GM21528 (cell line): ENCODE data around the gene RAB19.
"Not testable (repeated sequence)": the region's sequence is repeated elsewhere in the genome, so short reads cannot be mapped to it uniquely, and the experiment has no call there.

Source experiments
- ATAC-seq: cut with Tn5 transposase; IDR thresholded peaks from one replicate; pipeline ENCODE4 v1.9.1; 2021; ENCODE audit warnings: mild to moderate bottlenecking, moderate library complexity; ENCODE audit not compliant: unreplicated experiment, low FRiP score

RAB19 gene

DNA sequence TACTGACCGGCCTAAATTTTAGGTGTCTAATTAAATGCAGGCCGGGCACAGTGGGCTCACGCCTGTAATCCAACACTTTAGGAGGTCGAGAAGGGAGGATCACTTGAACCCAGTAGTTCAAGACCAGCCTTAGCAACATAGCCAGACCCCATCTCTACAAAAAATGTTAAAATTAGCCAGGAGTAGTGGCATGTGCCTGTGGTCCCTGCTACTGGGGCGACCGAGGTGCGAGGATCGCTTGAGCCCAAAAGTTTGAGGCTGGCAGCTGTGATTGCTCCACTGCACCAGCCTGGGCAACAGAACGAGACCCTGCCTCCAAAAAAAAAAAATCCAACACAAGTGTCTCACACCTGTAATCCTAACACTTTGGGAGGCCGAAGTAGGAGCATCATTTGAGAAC lies 5.0 kb upstream of the RAB19 start:
- ATAC-seq, result no peak

DNA sequence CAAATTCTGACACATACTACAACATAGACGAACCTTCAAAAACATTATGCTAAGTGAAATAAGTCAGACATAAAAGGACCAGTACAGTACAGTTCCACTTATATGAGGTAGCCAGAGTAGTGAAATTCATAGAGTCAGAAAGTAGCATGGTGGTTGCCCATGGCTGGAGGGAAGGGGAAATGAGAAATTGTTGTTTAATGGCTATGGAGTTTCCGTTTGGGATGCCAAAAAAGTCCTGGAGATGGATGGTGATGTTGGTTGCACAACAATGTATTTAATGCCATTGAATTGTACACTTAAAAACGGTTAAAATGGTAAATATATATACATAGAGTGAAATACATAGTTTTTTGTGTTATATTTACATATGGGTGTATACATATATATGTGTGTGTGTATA lies 3.5 kb upstream of the RAB19 start:
- no peak for ATAC-seq

DNA sequence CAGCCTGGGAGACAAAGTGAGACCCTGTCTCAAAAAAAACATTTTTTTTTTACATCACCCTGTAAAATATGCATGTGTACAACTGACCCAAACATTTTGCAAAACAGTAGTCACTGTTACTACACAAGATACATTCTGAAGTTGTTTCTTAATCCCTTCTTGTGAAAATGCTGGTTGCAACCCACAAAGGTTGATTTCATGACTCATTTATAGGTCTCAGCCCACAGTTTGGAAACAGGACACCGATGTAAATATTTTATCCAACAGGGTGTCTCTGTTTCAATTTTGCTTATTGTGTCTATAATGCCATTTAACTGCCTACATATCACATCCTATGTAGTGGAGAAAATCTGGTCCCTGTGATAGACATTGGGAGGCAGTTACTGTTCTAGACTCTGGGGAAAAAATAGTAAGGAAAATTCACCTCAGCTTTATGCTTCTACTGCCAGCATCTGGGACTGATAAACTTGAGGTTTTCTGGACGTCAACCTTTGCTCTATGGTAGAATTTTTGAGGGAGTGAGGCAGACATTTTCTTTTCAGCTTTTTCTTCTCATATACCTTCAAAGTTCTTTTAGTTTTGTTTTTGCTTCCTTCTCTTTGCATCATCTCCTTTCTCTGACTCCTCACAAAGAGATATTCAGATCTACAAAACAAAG lies 1.6 kb upstream of the RAB19 start:
- ATAC-seq, result no peak

DNA sequence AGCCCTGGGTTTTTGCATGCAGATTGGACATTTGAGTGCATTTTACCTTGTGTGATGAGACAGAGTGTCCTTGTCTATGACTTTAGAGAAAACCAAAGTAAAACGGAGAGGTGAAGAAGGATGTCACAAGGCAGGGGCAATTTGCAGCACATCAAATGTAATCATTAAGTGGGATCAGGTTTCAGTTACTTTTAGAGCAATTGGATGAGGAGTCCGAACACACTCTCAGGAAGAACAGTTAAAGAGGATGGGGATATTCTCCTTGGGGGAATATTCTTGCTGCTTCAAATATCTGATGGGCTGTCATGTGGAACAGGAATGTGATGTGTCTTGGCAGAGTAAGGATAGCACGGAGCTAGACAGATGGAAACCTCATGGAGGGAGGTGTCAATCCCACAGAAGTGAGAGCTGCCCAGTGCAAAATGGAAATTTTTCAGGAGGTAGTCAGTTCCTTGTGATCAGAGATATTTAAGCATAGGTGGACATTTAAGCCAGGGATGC lies 757 bp downstream of the RAB19 start:
- no peak for ATAC-seq

DNA sequence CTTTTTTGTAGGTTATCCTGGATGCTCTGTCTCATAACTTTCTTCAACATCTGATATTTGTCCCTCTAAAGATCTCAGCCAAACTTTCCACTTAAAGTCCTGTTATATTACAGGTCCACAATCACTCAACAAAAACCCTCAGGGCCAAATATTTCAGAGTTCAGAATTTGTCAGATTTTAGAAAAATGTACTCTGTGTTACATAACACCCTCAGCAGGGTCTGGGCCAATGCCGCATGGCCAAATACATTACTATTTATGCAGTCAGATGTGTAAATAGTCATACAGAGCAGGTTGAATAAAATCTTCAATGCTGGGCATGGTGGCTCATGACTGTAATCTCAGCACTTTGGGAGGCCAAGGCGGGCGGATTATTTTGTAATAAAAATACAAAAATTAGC lies 11.5 kb downstream of the RAB19 start:
- no peak for ATAC-seq

DNA sequence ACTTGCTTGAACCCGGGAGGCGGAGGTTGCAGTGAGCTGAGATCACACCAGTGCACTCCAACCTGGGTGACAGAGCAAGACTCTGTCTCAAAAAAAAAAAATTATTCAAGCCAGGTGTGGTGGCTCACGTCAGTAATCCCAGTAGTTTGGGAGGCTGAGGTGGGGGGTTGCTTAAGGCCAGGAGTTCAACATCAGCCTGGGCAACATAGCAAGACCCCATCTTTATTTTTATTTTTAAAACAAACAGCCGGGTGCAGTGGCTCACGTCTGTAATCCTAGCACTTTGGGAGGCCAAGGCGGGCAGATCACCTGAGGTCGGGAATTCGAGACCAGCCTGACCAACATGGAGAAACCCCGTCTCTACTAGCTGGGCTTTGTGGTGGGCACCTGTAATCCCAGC lies 12.0 kb downstream of the RAB19 start:
- not testable (repeated sequence) for ATAC-seq

DNA sequence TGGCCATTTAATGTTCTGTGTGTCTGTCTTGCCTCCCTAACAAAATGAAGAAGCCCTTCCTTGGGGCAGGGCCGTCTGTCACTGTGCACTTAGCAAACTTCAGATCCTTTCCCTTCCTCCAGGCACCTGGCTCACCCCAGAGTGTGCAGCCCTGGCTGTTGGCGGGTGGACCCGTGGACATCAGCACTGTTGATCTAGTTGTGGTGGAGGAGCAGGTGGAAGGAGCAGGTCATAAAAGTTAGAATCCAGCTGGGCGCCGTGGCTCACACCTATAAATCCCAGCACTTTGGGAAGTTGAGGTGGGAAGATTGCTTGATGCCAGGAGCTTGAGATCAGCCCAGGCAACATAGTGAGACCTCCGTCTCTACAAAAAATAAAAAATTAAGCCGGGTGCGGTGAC lies 12.7 kb downstream of the RAB19 start:
- no peak for ATAC-seq

DNA sequence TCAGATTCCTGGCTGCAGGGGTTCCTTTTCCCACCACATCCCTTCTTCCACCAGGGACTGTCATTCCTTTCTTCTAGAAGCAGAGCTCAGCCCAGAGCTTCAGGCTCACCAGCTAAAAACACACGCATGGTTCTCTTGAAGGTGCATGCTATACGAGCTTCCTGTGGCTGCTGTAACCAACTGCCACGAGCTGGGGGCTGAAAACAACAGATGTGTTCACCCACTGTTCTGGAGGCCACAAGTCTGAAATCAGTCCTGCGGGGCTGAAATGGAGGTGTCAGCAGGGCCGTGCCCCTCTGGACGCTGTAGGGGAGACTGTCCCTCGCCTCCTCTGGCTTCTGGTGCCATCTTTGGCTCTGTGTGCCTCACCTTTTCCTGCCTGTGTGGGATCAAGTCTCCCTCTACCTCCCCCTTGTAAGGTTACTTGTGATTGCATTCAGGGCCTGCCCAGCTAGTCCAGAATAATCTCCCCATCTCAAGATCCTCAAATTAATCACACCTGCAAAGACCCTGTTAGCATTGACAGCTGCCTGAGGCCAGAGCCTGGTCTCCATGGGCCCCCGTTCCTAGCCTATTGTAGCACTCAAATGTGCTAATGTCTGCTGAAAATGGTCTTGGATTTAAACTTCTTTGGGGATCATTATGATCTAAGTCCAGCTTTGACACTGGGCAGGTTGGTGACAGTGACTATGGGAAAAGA lies 13.7 kb downstream of the RAB19 start:
- no peak for ATAC-seq

DNA sequence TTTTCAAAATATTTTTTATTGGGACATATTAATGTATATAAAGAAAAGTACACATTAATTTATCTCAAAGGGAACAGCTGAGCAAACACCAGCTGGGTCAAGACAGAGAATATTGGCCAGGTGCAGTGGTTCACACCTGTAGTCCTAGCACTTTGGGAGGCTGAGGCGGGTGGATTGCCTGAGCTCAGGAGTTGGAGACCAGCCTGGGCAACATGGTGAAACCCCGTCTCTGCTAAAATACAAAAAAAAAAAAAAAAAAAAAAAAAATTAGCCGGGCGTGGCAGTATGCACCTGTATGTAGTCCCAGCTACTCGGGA lies 14.3 kb downstream of the RAB19 start:
- not testable (repeated sequence) for ATAC-seq

DNA sequence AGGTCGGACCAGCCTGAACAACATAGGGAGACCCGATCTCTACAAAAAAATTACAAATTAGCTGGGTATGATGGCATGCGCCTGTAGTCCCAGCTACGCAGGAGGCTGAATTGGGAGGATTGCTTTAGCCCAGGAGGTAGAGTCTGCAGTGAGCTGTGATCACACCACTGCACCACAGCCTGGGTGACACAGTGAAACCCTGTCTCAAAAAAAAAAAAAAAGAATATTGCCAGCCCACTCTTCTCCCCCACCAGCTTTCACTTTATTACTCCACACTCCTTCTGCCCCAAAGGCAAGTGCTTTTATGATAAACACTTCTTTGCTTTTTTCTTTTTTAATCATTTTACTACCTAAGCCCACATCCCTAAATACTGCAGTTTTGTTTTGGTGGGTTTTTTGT lies 14.8 kb downstream of the RAB19 start:
- no peak for ATAC-seq

DNA sequence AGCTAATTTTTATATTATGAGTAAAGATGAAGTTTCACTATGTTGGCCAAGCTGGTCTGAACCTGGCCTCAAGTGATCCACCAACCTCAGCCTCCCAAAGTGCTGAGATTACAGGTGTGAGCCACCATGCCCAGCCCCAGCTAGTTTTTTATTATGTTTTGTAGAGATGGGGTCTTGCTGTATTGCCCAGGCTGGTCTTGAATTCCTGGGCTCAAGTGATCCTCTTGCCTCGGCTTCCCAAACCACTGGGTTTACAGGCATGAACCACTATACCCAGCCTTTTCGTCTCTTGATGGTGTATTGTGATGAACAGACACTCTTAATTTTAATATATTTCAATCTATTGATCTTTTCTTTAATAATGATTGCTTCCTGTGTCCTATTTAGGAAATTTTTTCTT lies 17.7 kb downstream of the RAB19 start:
- no peak for ATAC-seq

DNA sequence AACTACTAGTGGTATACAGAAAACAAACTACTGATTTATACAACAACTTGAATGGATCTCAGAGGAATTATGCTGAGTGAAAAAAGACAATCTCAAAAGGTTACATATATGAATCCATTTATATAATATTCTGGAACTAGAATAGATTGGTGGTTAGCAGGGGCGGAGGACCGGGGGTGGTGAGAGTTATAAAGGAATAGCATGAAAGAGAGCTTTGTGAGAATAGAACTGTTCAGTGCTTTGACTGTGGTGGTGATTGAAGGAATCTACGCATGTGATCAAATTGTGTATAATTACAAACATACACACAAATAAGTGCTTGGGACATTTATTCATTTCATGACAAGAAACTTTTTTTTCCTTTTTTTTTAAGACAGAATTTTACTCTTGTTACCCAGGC lies 19.6 kb downstream of the RAB19 start:
- ATAC-seq, result no peak

DNA sequence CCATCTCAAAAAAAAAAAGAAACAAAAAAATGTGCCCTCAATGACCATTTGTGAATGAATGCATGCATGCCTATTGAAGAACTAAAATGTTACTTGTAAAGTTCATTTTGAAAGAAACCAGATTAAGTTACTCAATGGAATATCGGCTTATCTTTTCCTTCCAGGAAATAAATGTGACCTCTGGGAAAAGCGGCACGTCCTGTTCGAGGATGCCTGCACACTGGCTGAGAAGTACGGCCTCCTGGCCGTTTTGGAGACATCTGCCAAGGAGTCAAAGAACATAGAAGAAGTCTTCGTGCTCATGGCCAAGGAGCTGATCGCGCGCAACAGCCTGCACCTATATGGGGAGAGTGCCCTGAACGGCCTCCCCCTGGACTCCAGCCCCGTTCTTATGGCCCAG lies 21.9 kb downstream of the RAB19 start:
- no peak for ATAC-seq

DNA sequence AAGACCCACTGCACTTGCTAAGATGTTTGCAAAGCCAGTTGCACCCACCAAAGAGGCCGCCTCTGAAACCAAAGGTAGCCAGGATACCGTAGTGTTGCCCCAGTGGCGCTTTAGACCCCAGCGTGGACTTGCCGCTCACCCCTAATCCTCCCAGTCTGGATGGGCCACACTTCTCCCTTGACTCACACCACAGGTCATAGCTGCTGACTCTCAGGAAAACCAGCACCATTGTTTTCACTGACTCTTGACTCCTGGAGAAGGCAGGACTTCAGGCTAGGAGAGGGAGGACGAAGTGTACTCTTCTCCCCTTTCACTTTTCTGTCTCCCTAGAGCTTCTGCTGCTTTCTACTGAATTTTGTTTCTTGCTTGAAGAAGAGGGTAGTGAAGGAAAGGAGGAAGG lies 22.3 kb downstream of the RAB19 start:
- ATAC-seq, result no peak

DNA sequence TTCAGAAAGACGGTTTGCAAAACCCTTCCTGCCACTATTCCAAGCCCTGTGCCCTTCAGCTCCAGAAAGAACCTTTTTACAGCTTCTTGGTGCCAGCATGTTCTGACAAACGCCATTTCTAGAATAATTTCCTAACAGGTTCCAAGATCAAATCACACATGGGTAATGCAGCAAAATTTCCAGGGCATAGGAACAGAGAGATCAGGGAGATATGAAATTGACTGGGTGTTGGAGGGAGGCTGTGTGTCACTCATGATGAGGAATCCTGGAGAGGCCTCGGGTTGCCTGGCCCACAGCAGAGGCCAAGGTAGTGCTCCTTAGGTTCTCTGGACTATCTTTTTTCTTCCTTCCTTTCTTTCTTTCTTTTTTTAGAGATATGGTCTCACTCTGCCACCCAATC lies 29.5 kb downstream of the RAB19 start:
- ATAC-seq, result no peak

DNA sequence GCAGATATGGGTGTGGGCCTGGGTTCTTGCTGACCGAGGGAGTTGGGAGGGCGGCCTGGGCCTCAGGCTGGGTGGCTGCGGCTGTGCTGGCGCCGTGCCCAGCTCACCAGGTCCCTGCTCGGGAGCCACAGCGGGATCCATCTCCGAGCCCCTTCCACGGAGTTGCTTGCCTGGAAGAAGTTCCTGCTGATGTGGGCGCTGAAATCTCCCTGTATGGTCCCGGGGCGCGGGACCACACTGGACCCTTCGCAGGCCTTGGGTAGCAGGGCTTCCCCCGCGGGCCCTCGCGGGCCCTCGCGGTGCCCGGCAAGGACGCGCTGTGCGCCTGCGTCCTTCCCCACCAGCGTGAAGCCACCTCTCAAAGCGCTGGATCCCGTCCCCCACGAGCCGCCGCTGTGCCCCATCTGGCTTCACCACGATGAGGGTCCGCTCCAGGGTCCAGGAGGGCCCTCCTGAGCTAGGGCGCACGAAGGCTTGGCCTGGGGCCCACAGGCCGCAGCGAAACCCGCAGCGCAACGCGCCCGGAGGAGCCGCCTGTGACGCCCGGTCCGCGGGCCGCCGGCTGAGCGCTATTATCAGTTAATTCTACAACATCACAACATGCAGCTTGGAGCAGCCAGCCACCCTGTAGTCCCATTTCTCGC lies 31.5 kb downstream of the RAB19 start:
- no peak for ATAC-seq

DNA sequence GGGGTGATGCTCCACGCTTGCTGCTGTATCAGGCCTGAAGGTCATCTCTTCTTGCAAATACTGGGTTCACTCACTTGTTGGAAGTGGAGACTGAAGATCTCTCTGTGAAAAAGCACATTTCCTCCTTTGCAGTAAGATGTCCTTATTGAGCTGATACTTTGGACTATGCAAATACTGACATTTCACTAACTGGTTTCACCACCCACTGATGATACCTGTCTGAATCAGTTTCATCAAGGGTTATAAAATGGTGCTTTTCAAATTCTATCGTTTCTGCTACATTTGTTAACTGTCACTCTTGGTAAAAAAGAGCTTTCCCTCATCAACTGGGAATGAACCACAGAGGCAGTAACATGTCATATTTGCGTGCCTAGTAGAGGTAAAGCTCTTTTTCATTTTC lies 35.5 kb downstream of the RAB19 start:
- no peak for ATAC-seq

DNA sequence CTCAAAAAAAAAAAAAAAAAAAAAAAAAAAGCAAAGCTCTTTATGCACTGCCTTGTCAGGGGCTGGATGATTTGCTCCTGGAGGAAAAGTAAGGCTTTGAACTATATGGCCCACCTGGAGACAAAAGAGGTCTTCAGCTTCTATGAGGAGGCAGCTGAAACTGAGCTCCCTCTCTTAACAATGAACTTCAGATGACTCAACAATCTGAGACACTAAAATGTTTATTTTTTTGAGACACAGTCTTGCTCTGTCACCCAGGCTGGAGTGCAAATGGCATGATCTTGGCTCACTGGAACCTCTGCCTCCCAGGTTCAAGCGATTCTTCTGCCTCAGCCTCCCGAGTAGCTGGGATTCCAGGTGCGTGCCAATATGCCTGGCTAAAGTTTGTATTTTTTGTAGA lies 36.7 kb downstream of the RAB19 start:
- ATAC-seq, result no peak

DNA sequence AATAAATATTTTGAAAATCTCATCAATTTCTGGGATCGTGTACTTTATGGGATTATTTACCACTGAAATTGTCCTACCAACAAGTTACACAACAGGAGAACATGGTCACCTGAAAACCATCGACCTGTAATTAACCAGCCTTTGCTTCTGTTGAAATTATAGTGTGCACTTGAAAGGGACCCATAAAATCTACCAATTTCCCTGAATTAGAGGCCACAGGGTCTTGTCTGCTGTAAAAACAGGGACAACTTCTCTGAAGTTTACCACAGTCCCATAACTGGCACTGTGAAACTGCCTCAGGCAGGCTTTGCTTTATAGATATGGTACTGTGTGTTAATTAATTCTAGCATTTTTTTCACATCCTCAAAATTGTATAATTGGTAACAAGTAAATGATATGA lies 37.7 kb downstream of the RAB19 start:
- no peak for ATAC-seq

DNA sequence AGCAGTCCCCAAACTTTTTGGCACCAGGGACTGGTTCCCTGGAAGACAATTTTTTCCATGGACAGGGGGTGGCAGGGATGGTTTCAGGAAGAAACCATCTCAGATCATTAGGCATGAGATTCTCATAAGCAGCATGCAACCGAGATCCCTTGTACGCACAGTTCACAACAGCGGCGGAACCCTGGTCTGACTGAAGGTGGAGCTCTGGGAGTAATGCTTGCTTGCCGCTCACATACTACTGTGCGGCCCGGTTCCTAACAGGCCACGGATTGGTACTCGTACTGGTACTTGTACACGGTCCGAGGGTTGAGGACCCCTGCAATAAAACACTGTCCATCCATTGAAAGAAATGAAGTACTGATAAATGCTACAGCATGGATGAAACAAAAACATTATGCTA lies 42.6 kb downstream of the RAB19 start:
- ATAC-seq, result no peak

DNA sequence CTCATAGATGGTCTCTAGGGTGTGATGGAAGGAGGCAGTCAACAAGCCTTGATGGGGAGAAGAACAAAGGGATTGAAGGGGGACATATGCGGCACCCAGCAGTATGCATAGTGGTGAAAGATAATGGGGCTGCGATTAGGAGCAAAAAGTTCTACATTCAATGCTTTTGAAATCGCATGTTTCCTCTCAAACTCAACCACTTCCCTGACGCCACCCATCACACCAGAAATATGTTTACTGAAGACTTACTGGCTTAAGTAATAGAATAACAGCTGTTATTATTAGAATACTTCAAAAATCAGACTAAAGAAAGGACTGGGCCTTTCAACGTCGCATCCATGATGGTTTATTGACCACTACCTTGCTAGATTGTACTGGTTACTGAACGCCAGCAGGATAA lies 44.0 kb downstream of the RAB19 start:
- ATAC-seq, result no peak
